Mesendoderm (in vitro differentiated cells): ENCODE results near the gene FCMR.

Experiments
- DNase-seq: peaks from one replicate; pipeline ENCODE4 v3.0.0; 2013
- H2AK5ac ChIP-seq: 2 replicates; pipeline ENCODE4 v1.6.1; 2013; ENCODE audit warnings: low read length, inconsistent platforms
- H2BK120ac ChIP-seq: 2 replicates; pipeline ENCODE4 v1.6.1; 2013; ENCODE audit warnings: low read depth, mild to moderate bottlenecking, low read length, moderate library complexity, mixed read lengths
- H2BK15ac ChIP-seq: replicated peaks from 2 replicates; pipeline ENCODE4 v1.6.1; 2013; ENCODE audit warnings: low read depth, mild to moderate bottlenecking, moderate library complexity
- H2BK5ac ChIP-seq: 2 replicates; pipeline ENCODE4 v1.6.1; 2013; ENCODE audit warnings: low read length, inconsistent platforms
- H3K18ac ChIP-seq: 2 replicates; pipeline ENCODE4 v1.6.1; 2013; ENCODE audit warnings: mild to moderate bottlenecking, low read length, mixed read lengths
- H3K23ac ChIP-seq: one replicate; pipeline ENCODE4 v1.6.1; 2013; ENCODE audit warnings: low read length
- H3K27ac ChIP-seq: 2 replicates; pipeline ENCODE4 v1.5.1; 2013; ENCODE audit warnings: low read depth, mild to moderate bottlenecking, inconsistent platforms, low read length, moderate library complexity
- H3K27me3 ChIP-seq: 2 replicates; pipeline ENCODE4 v1.6.1; 2013; ENCODE audit warnings: low read length, control low read depth, mild to moderate bottlenecking, inconsistent platforms; ENCODE audit not compliant: insufficient read depth, poor library complexity
- H3K36me3 ChIP-seq: 2 replicates; pipeline ENCODE4 v1.6.1; 2013; ENCODE audit warnings: low read length, inconsistent platforms; ENCODE audit not compliant: control insufficient read depth, insufficient read depth
- H3K4ac ChIP-seq: one replicate; pipeline ENCODE4 v1.6.1; 2013; ENCODE audit warnings: low read depth, mild to moderate bottlenecking, low read length, moderate library complexity
- H3K4me1 ChIP-seq: 2 replicates; pipeline ENCODE4 v1.6.1; 2013; ENCODE audit warnings: low read depth, low read length, inconsistent platforms; ENCODE audit not compliant: control insufficient read depth
- H3K4me2 ChIP-seq: 2 replicates; pipeline ENCODE4 v1.6.1; 2013; ENCODE audit warnings: low read length
- H3K4me3 ChIP-seq: 2 replicates; pipeline ENCODE4 v1.5.1; 2013; ENCODE audit warnings: mild to moderate bottlenecking, low read length
- H3K56ac ChIP-seq: one replicate; pipeline ENCODE4 v1.6.1; 2013; ENCODE audit warnings: low read length
- H3K79me1 ChIP-seq: 2 replicates; pipeline ENCODE4 v1.6.1; 2013; ENCODE audit warnings: low read length, inconsistent platforms
- H3K79me2 ChIP-seq: 2 replicates; pipeline ENCODE4 v1.6.1; 2013; ENCODE audit warnings: mild to moderate bottlenecking, low read length; ENCODE audit not compliant: control insufficient read depth, insufficient read depth
- H3K9ac ChIP-seq: 2 replicates; pipeline ENCODE4 v1.6.1; 2013; ENCODE audit warnings: low read length, inconsistent platforms
- H4K5ac ChIP-seq: one replicate; pipeline ENCODE4 v1.6.1; 2013; ENCODE audit warnings: low read length
- H4K8ac ChIP-seq: one replicate; pipeline ENCODE4 v1.6.1; 2013; ENCODE audit warnings: low read depth, mild to moderate bottlenecking, control low read depth, low read length, moderate library complexity
- WGBS: extraction: QIAGEN DNeasy Blood & Tissue Kit; methylation state at CpG from one replicate; pipeline ENCODE4 v1.1.7; 2013; ENCODE audit warnings: low lambda C conversion rate, missing lambda C conversion rate; ENCODE audit not compliant: insufficient coverage; ENCODE audit errors: extremely low coverage; 5-methylcytosine and 5-hydroxymethylcytosine counted together

FCMR gene

DNA sequence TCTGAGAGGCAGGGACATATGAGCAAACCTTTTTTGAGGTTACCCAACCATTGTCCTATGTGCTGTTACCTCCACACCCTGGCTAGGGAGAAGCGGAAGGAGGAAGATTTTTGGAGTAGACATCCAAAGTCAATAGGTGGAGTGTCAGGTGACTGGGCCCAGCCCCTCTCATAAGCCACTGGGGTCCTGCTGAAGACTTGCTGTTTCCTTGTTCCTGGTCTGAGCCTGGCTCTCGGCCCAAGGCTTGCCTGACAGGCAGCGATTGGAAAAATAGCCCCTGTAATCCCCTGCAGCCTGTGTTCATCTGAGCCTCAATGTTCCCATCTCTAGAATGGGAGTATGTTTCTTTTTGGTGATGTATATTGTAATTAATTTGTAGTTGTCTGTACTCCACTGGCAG lies 31.4 kb upstream of the FCMR start:
- Histone ChIP-seq H4K5ac (no peak overlapping the region), H3K4ac (no peak overlapping the region), H2BK15ac (no peak overlapping the region), H3K4me2 (no peak overlapping the region), H3K79me2 (no peaks in the 10 kb centered on the region), H2AK5ac (no peak overlapping the region), H2BK120ac (no peak overlapping the region), H3K27ac (no peak overlapping the region), H3K56ac (no peak overlapping the region), H3K18ac (no peak overlapping the region), H2BK5ac (no peak overlapping the region), H3K4me1 (no peaks in the 10 kb centered on the region), H3K79me1 (no peaks in the 10 kb centered on the region), H3K9ac (no peak overlapping the region), H3K23ac (no peak overlapping the region), H4K8ac (no peak overlapping the region), H3K4me3 (no peak overlapping the region), H3K27me3 (no peaks in the 10 kb centered on the region), H3K36me3 (no peaks in the 10 kb centered on the region)
- WGBS, result no CpG with 5 or more reads among the region's 3 CpGs
- DNase-seq, result no peak

DNA sequence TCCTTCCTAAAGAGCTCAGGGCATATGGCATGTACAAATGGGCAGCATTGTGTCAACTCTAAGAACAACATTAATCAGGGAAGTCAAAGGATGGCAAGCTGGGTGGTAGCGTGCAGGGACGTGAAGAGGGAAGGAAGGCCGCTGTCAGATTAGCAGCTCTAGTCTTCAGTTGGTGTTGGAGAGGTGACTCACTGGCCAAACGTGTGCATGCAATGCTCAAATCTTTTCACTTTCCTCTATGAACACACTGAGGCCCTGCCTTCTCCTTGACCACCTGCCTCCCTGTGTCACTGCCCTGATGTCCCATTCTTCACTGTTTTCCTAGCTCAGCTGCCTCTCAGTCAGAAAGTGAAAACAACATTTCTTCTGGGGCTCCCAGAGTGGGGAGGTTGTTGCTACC lies 30.4 kb upstream of the FCMR start:
- Histone ChIP-seq H3K23ac (no peak overlapping the region), H3K79me2 (no peaks in the 10 kb centered on the region), H3K4ac (no peak overlapping the region), H2AK5ac (no peak overlapping the region), H3K56ac (no peak overlapping the region), H2BK15ac (no peak overlapping the region), H4K8ac (no peak overlapping the region), H3K36me3 (no peaks in the 10 kb centered on the region), H3K9ac (no peak overlapping the region), H4K5ac (no peak overlapping the region), H3K27me3 (no peaks in the 10 kb centered on the region), H2BK5ac (no peak overlapping the region), H3K18ac (no peak overlapping the region), H3K79me1 (no peaks in the 10 kb centered on the region), H2BK120ac (no peak overlapping the region), H3K4me3 (no peak overlapping the region), H3K4me1 (no peaks in the 10 kb centered on the region), H3K27ac (no peak overlapping the region), H3K4me2 (no peak overlapping the region)
- no peak for DNase-seq
- no CpG with 5 or more reads among the region's 4 CpGs for WGBS

DNA sequence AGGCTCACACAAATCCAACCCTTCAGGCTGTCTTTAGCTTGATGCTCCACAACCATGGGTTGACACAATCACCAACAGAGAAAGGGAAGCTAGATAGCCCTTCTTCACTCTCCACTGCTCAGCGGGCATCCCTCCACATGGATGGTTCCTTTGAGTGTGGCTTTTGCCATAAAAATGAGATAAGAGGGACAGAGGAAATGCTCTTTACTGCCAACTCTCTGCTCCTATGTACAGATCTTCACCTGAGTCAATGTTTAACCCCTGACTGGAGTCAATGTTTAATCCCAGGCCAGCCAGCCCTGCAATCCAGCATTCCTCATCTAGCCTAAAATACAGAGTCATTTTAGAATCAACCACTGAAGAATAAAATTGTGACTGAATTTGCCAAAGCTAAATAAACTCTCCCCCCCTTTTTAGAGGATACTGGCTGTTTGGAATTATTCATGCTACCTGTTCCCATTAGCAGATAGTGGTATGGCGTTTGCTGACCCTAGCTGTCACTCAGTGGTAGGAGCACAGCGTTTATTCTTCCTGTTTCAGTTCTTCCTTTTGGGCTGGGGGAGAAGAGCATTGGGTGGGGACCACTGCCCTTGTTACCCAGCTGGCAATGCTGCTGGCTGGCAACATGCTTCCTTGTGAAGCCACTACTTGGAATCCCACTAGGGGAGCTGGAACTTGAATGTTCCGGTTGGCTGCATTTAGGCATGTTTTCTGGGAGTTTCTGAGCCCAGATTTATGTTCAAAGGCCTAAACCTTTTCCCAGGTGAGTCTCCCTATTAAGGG lies 29.8 kb upstream of the FCMR start:
- Histone ChIP-seq H2AK5ac (no peak overlapping the region), H3K27me3 (no peaks in the 10 kb centered on the region), H2BK15ac (no peak overlapping the region), H3K23ac (no peak overlapping the region), H3K9ac (no peak overlapping the region), H2BK120ac (no peak overlapping the region), H3K79me1 (no peaks in the 10 kb centered on the region), H3K27ac (no peak overlapping the region), H3K18ac (no peak overlapping the region), H3K4me3 (no peak overlapping the region), H3K4me2 (no peak overlapping the region), H3K4ac (no peak overlapping the region), H4K5ac (no peak overlapping the region), H2BK5ac (no peak overlapping the region), H4K8ac (no peak overlapping the region), H3K36me3 (no peaks in the 10 kb centered on the region), H3K56ac (no peak overlapping the region), H3K4me1 (no peaks in the 10 kb centered on the region), H3K79me2 (no peaks in the 10 kb centered on the region)
- WGBS, result no CpG with 5 or more reads among the region's 4 CpGs
- DNase-seq, result no peak

DNA sequence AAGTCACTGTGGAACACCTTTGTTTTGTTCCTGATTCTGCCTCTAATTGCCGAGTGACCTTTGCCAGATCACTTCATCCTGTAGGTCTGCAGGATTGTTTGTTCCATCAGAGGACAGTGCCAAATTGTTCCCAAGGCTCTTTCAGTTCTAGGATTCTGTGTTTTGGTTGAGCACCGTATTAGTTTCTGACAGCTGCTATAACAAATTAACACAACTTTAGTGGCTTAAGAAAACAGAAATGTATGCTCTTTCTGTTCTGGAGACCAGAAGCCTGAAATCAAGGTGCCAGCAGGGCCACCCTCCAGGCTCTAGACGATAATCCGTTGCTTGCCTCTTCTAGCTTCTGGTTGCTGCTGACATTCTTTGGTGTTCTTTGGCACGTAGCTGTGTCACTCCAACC lies 27.9 kb upstream of the FCMR start:
- Histone ChIP-seq H3K4ac (no peak overlapping the region), H2BK15ac (no peak overlapping the region), H3K4me1 (no peaks in the 10 kb centered on the region), H2AK5ac (no peak overlapping the region), H3K36me3 (no peaks in the 10 kb centered on the region), H3K23ac (no peak overlapping the region), H3K18ac (no peak overlapping the region), H2BK5ac (no peak overlapping the region), H4K8ac (no peak overlapping the region), H3K4me3 (no peak overlapping the region), H4K5ac (no peak overlapping the region), H3K4me2 (no peak overlapping the region), H3K27me3 (no peaks in the 10 kb centered on the region), H3K56ac (no peak overlapping the region), H3K79me2 (no peaks in the 10 kb centered on the region), H3K79me1 (no peaks in the 10 kb centered on the region), H2BK120ac (no peak overlapping the region), H3K9ac (no peak overlapping the region), H3K27ac (no peak overlapping the region)
- no peak for DNase-seq
- WGBS, result no CpG with 5 or more reads among the region's 5 CpGs

DNA sequence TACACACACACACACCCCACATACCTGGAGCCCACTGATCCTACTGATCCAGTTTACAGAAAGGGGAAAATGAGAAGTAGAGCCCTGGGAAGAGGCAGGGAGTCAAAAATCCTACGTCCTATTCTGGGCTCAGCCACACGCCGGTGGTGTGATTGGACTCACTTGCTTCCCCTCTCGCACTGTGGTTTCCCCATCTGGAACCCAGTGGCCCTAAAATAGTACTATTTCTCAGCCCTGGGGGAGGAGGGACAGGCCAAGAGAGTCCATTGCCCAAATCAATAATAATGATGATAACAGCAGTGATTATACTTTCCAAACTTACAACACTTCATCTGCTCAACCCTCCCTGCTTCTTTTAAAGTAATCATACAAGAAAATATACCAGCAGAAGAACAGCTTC lies 27.5 kb upstream of the FCMR start:
- Histone ChIP-seq H4K8ac (no peak overlapping the region), H3K18ac (no peak overlapping the region), H3K4me1 (no peaks in the 10 kb centered on the region), H3K4ac (no peak overlapping the region), H2BK120ac (no peak overlapping the region), H3K79me2 (no peaks in the 10 kb centered on the region), H3K56ac (no peak overlapping the region), H3K9ac (no peak overlapping the region), H3K27me3 (no peaks in the 10 kb centered on the region), H3K79me1 (no peaks in the 10 kb centered on the region), H2BK15ac (no peak overlapping the region), H3K36me3 (no peaks in the 10 kb centered on the region), H3K4me2 (no peak overlapping the region), H2BK5ac (no peak overlapping the region), H3K23ac (no peak overlapping the region), H4K5ac (no peak overlapping the region), H3K27ac (no peak overlapping the region), H2AK5ac (no peak overlapping the region), H3K4me3 (no peak overlapping the region)
- no peak for DNase-seq
- WGBS, result no CpG with 5 or more reads among the region's 4 CpGs

DNA sequence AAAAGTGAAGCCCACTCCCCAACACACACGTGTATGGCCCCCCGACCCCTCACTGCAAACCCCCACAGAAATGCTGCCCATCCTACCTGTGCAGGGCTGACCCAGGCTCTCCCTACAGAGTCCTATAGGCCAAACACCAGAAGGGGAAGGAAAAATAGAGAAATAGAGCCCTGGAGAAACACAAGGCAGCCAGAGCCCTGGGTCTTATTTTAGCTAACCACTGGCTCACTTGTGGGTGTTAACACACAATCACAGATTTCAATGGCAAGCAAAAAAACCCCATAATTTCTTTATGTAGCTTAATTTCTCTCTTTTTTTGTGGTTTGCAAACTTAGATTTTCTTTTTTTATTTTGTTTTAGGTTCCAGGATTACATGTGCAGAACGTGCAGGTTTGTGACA lies 25.5 kb upstream of the FCMR start:
- Histone ChIP-seq H3K27ac (no peak overlapping the region), H4K5ac (no peak overlapping the region), H3K79me2 (no peaks in the 10 kb centered on the region), H3K4me3 (no peak overlapping the region), H2BK5ac (no peak overlapping the region), H3K56ac (no peak overlapping the region), H2AK5ac (no peak overlapping the region), H3K4ac (no peak overlapping the region), H2BK15ac (no peak overlapping the region), H3K23ac (no peak overlapping the region), H3K79me1 (no peaks in the 10 kb centered on the region), H2BK120ac (no peak overlapping the region), H3K4me1 (no peaks in the 10 kb centered on the region), H3K18ac (no peak overlapping the region), H3K27me3 (no peaks in the 10 kb centered on the region), H3K4me2 (no peak overlapping the region), H3K36me3 (no peaks in the 10 kb centered on the region), H4K8ac (no peak overlapping the region), H3K9ac (no peak overlapping the region)
- no peak for DNase-seq
- no CpG with 5 or more reads among the region's 3 CpGs for WGBS
